HCT116 (cell line): ENCODE measurements around the gene FIBP. TPM values are rescaled to one million over a fixed set of nuclear protein-coding genes. Genes with fewer than 3 reads are reported as not detected.

Experiments
- ATAC-seq: fragments of 200-7000 bp; cut with Tn5 transposase; 2 replicates; pipeline ENCODE4 v1.9.1; 2020; ENCODE audit warnings: mild to moderate bottlenecking, moderate library complexity
- BruUV-seq: library from RNA; stranded (reverse); fragments of 400-500 nt; replicated peaks from 2 replicates; lab custom pipeline; 2021; lab: Mats Ljungman, UMichigan
- CTCF ChIA-PET: fragments of 300-600 bp; sonication (Branson Sonifier 250); formaldehyde crosslinking; loops from one replicate; lab custom pipeline; 2021; ENCODE audit warnings: antibody characterized with exemption; lab: Charles Lee
- POLR2A ChIA-PET: fragments of 300-600, 350-600 bp; sonication (Branson Sonifier 250); formaldehyde crosslinking; loops from one replicate; lab custom pipeline; 2021; ENCODE audit warnings: antibody characterized with exemption; lab: Charles Lee
- RAD21 ChIA-PET, 2 experiments: fragments of 300-600 bp; sonication (Branson Sonifier 250); formaldehyde crosslinking; loops; one replicate each; lab custom pipeline; 2023; ENCODE audit warnings: low total read pairs in 2 of 2; ENCODE audit not compliant: uncharacterized antibody in 2 of 2, unreplicated experiment in 2 of 2, low non-redundant PET in 1 of 2; lab: Charles Lee
- DNase-seq: peaks from one replicate; pipeline ENCODE4 v3.0.0-alpha.2; 2010; ENCODE audit warnings: low read depth, low spot score
- H2AFZ ChIP-seq: fragments of 200-600 bp; shearing (Covaris generic), sonication (generic); 2 replicates; pipeline ENCODE4 v1.6.1; 2017; ENCODE audit warnings: low read depth, mixed run types, mixed read lengths, antibody characterized with exemption, low read length; ENCODE audit not compliant: poor library complexity, severe bottlenecking
- H3K27ac ChIP-seq: 2 replicates; pipeline ENCODE4 v1.5.1; 2012; ENCODE audit warnings: low read depth, low read length
- H3K27me3 ChIP-seq: fragments of 200-600 bp; sonication (generic); 2 replicates; pipeline ENCODE4 v1.6.1; 2016; ENCODE audit warnings: mixed run types, low read length, mixed read lengths; ENCODE audit not compliant: insufficient read depth
- H3K36me3 ChIP-seq, 2 experiments: fragments of 200-500 bp in 1 of 2; fragments of 200-600 bp in 1 of 2; sonication (Bioruptor generic) in 1 of 2; sonication (generic) in 1 of 2; 2 replicates each; pipeline versions ENCODE4 v1.5.1 to v1.6.1; 2014 to 2016; ENCODE audit warnings: low read length in 2 of 2, inconsistent platforms in 1 of 2, mixed read lengths in 1 of 2, mixed run types in 1 of 2; ENCODE audit not compliant: insufficient read depth in 2 of 2, control insufficient read depth in 1 of 2
- H3K4me1 ChIP-seq, 2 experiments: fragments of 200-600 bp in 1 of 2; sonication (generic) in 1 of 2; 2 replicates each; pipeline versions ENCODE4 v1.5.1 to v1.6.1; 2012 to 2017; ENCODE audit warnings: low read length in 2 of 2, inconsistent platforms in 1 of 2, mild to moderate bottlenecking in 1 of 2, mixed read lengths in 1 of 2, mixed run types in 1 of 2, moderate library complexity in 1 of 2; ENCODE audit not compliant: insufficient read depth in 2 of 2, control insufficient read depth in 1 of 2
- H3K4me2 ChIP-seq: fragments of 200-600 bp; sonication (generic); 2 replicates; pipeline ENCODE4 v1.6.1; 2017; ENCODE audit warnings: mixed run types, low read length, mixed read lengths
- H3K4me3 ChIP-seq, 2 experiments: fragments of 200-600 bp in 1 of 2; sonication (generic) in 1 of 2; replicated peaks in 1 of 2; 2 replicates each; pipeline ENCODE4 v1.5.1; 2011 to 2016; ENCODE audit warnings: low read length in 2 of 2, control low read depth in 1 of 2, low read depth in 1 of 2, mild to moderate bottlenecking in 1 of 2, mixed read lengths in 1 of 2, mixed run types in 1 of 2
- H3K79me2 ChIP-seq: fragments of 200-600 bp; sonication (generic); 2 replicates; pipeline ENCODE4 v1.6.1; 2017; ENCODE audit warnings: mild to moderate bottlenecking, mixed run types, low read length, moderate library complexity, mixed read lengths; ENCODE audit not compliant: insufficient read depth
- H3K9ac ChIP-seq: fragments of 200-600 bp; sonication (generic); 2 replicates; pipeline ENCODE4 v1.6.1; 2016; ENCODE audit warnings: low read length, mixed read lengths
- H3K9me2 ChIP-seq: fragments of 200-600 bp; sonication (generic), shearing (Covaris generic); 2 replicates; pipeline ENCODE4 v1.6.1; 2017; ENCODE audit warnings: mixed run types, mild to moderate bottlenecking, moderate library complexity; ENCODE audit not compliant: insufficient read depth
- H3K9me3 ChIP-seq, 2 experiments: fragments of 200-500 bp in 1 of 2; fragments of 200-600 bp in 1 of 2; sonication (Bioruptor generic) in 1 of 2; sonication (generic) in 1 of 2; 2 replicates each; pipeline ENCODE4 v1.6.1; 2014 to 2017; ENCODE audit warnings: low read length in 2 of 2, mixed read lengths in 2 of 2, inconsistent platforms in 1 of 2, low read depth in 1 of 2, mild to moderate bottlenecking in 1 of 2, mixed run types in 1 of 2, moderate library complexity in 1 of 2; ENCODE audit not compliant: control insufficient read depth in 1 of 2, insufficient read depth in 1 of 2
- H4K20me1 ChIP-seq: fragments of 200-600 bp; sonication (generic), shearing (Covaris generic); 2 replicates; pipeline ENCODE4 v1.6.1; 2017; ENCODE audit warnings: mixed run types, mild to moderate bottlenecking, moderate library complexity; ENCODE audit not compliant: insufficient read depth
- CBX3 ChIP-seq: IDR thresholded peaks from 2 replicates; pipeline ENCODE4 v1.6.1; 2012; ENCODE audit warnings: low read depth
- JUND ChIP-seq: IDR thresholded peaks from 2 replicates; pipeline ENCODE4 v1.6.1; 2012
- POLR2A ChIP-seq: IDR thresholded peaks from 2 replicates; pipeline ENCODE4 v1.7.0; 2011; ENCODE audit warnings: borderline replicate concordance; ENCODE audit not compliant: insufficient read depth, insufficient read length; ENCODE audit errors: extremely low read depth
- POLR2AphosphoS5 ChIP-seq: IDR thresholded peaks from 2 replicates; pipeline ENCODE4 v1.6.1; 2011; ENCODE audit warnings: mild to moderate bottlenecking, low read depth, low read length, moderate library complexity
- RAD21 ChIP-seq: IDR thresholded peaks from 2 replicates; pipeline ENCODE4 v1.6.1; 2012; ENCODE audit warnings: low read depth, mild to moderate bottlenecking
- SP1 ChIP-seq: IDR thresholded peaks from 2 replicates; pipeline ENCODE4 v1.6.1; 2012; ENCODE audit warnings: low read depth
- SRF ChIP-seq: IDR thresholded peaks from 2 replicates; pipeline ENCODE4 v1.6.1; 2012; ENCODE audit warnings: low read depth
- YY1 ChIP-seq: IDR thresholded peaks from 2 replicates; pipeline ENCODE4 v1.6.1; 2011; ENCODE audit warnings: low read length, low read depth, moderate library complexity, mild to moderate bottlenecking; ENCODE audit not compliant: insufficient replicate concordance; ENCODE audit errors: extremely low read depth
- ZNF274 ChIP-seq: fragments of 200-500 bp; sonication (Bioruptor generic); IDR thresholded peaks from 2 replicates; pipeline ENCODE4 v1.6.1; 2014; ENCODE audit warnings: mild to moderate bottlenecking, low read depth, low read length, inconsistent platforms
- intact Hi-C: fragments of 100-400 bp; cut with micrococcal nuclease; formaldehyde crosslinking; loops from 2 replicates; pipeline ENCODE4 v1.10.0; 2022
- total RNA-seq: library from RNA; stranded (reverse); gene quantifications from one replicate; pipeline ENCODE4 v1.2.1, GENCODE V29; 2021; ENCODE audit not compliant: unreplicated experiment
- TF ChIP-seq, protein P1 (sequence below): IDR thresholded peaks from 2 replicates; pipeline ENCODE4 v1.6.1; 2012

FIBP gene
- total RNA-seq, 1 experiment from 2014 or later = 96.0 TPM

DNA sequence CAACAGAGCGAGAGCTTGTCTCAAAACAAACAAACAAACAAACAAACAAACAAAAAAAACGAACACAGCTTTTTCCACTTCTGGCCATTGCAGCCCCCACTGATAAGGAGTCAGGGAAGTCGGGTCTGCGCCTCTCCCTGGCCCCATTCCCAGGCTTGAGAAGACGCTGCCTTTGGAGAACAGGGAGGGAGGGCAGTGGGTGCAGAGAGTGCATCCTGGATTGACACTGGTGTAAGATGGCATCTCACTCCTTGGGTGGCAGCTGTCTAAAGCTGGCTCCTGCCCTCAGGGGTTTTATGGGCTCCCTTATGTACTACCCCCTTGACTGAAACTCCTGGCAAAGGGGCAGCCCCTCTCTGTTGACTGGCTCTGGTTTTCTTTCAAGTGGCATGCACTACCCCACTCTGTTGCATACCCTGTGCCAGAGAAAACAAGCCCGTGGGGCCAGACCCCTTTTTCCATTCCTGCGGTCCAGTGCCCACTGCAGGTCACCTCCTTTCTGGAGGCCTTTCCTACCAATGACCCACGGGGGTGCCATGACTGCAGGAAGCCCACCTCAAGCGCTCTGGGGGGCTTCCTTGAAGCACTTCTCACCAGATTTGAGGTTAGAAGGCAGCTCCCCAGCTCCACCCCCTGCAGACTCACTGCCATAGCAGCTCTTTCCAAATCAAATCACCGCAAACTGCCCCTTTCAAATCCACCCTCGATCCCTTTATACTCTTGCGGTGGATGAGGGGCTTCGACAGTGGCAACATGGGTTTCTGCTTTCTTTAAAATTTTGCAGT, 43.7 kb upstream of the FIBP start:
- Histone ChIP-seq H3K9ac (no peak overlapping the region), H3K9me2 (no peaks in the 10 kb centered on the region), H3K27ac (no peak overlapping the region), H3K27me3 (no peaks in the 10 kb centered on the region), H3K4me2 (peak overlapping the region; percentile 76), H2AFZ (peak overlapping the region; percentile 70), H3K79me2 (no peaks in the 10 kb centered on the region), H3K36me3 (no peaks in the 10 kb centered on the region), H3K4me3 (no peak overlapping the region)
- BruUV-seq = no TSS peak
- ChIA-PET CTCF (interaction anchor here (0.6 to 1.3 kb wide), 3 partner anchors 9 to 120 kb away, joined by 3 to 6 read pairs (median 3); partner anchors contain the start of gene SF3B2), POLR2A (interaction anchor here (1.2 to 2.9 kb wide), 2 partner anchors 16 to 42 kb away, joined by 3 to 7 read pairs; partner anchors contain the start of gene CCDC85B), RAD21 (no interaction called here)
- ATAC-seq (peak; percentile 45), DNase-seq (no peak)
- intact Hi-C loops = no loop called here
- TF ChIP-seq SRF (no peak), ZNF274 (no peak), YY1 (no peak), POLR2A (no peak), CBX3 (no peak), SP1 (no peak)
- TF ChIP-seq, protein P1, sequence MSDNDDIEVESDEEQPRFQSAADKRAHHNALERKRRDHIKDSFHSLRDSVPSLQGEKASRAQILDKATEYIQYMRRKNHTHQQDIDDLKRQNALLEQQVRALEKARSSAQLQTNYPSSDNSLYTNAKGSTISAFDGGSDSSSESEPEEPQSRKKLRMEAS = no peak
- TF ChIP-seq, all 23 proteins: peak for 0
- peaks cover 6 to 16% of the 10 kb centered on the region in 2 experiments; a peak in 3 of 4 replicates for H3K4me1 ChIP-seq
- no peaks in the 10 kb centered on the region for H4K20me1 ChIP-seq
- no peaks in the 10 kb centered on the region for H3K9me3 ChIP-seq

DNA sequence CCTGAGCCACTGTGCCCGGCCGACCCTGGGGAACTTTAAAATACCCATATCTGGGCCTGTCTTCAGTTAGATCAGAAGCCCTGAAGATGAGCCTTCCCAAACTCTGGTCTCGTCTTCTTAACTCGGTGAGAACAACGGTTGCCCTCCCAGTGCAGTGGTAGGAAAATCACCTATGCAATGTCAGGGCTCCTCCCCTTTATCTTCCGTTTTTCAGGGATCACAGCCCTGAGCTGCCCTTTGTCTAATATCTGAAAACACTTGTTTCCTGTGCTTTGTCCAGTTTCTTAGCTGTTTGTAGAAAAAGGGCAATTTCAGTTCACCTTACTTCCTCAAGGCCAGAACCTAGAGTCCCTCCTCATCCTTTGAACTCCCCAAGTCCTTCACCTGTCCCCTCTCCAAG, 40.4 kb upstream of the FIBP start:
- Histone ChIP-seq H4K20me1 (no peaks in the 10 kb centered on the region), H3K4me3 (no peak overlapping the region), H3K27ac (no peak overlapping the region), H3K27me3 (no peaks in the 10 kb centered on the region), H3K9me2 (no peaks in the 10 kb centered on the region), H2AFZ (no peak overlapping the region), H3K4me1 (peaks cover 6 to 16% of the 10 kb centered on the region in 2 experiments; a peak in 3 of 4 replicates), H3K9me3 (no peaks in the 10 kb centered on the region), H3K4me2 (no peak overlapping the region), H3K79me2 (no peaks in the 10 kb centered on the region), H3K36me3 (no peaks in the 10 kb centered on the region), H3K9ac (no peak overlapping the region)
- DNase-seq (no peak), ATAC-seq (no peak)
- BruUV-seq = no TSS peak
- RAD21 ChIA-PET = no interaction called here
- POLR2A ChIA-PET = no interaction called here
- CTCF ChIA-PET = no interaction called here
- intact Hi-C loops = no loop called here
- TF ChIP-seq RAD21 (no peak), JUND (no peak), YY1 (no peak), POLR2AphosphoS5 (no peak)
